ENCODE results near the gene EFCC1.
A peak's percentile ranks its signal among the peaks of the same experiment; 100 is the strongest.

DNA sequence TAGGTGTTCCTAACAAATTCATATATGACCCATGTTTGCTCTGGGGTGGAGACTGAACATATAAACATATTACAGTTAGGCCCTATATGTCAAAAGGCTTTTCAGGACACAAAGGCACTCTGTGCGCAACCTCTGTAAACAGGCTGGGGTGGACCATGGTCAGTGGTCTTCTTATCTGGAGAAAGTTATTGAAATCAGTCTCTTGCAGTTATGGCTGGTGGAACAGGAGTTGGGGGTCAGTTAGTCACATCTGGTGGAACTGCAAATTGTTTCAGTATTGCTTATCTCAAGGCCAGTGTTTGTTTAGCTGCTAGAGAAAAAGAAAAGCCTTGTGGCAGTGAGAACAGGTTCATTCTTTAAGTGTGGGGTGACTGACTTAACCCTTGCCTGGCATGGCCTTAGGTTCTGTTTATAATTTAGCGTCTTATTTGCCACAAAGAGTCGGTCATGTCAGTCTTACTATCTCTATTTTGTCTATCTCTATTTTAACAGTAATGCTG, 53.6 kb downstream of the EFCC1 start:
- peak; percentile 40; the same call in 1 of the 2 replicates for TF ChIP-seq GATA2 (IDR thresholded peaks at IDR 0.05; ENCODE audit: low read depth, low read length)
- no peak for TF ChIP-seq GATA3 (IDR thresholded peaks at IDR 0.05; ENCODE audit: low read depth, low read length)

Measured in SH-SY5Y (cell line).